Mononuclear cell (primary cell): ENCODE results near the gene IKZF3. TPM values are rescaled to one million over a fixed set of nuclear protein-coding genes. Genes with fewer than 3 reads are reported as not detected.

ENCODE experiments used
- H3K27me3 ChIP-seq: 2 replicates; pipeline ENCODE4 v1.6.0; 2011; ENCODE audit warnings: low read length, control low read depth; ENCODE audit not compliant: insufficient read depth
- H3K4me1 ChIP-seq: 2 replicates; pipeline ENCODE4 v1.5.1; 2011; ENCODE audit warnings: mild to moderate bottlenecking, low read length, control low read depth; ENCODE audit not compliant: insufficient read depth
- H3K4me3 ChIP-seq: 2 replicates; pipeline ENCODE4 v1.5.1; 2011; ENCODE audit warnings: mild to moderate bottlenecking, low read length, moderate library complexity
- H3K9me3 ChIP-seq: 2 replicates; pipeline ENCODE4 v1.5.1; 2011; ENCODE audit warnings: low read depth, mild to moderate bottlenecking, control low read depth, low read length
- total RNA-seq: library from RNA; depleted of rRNA; stranded (reverse); fragments of >200 nt; gene quantifications from one replicate; pipeline ENCODE4 v1.2.3, GENCODE V29; 2012

Gene IKZF3
- total RNA-seq, 1 donor: 47.5 TPM

- H3K9me3 ChIP-seq: peaks cover 12% of the 10 kb centered on the region
- no peak overlapping the region for H3K4me3 ChIP-seq
- peaks cover 2% of the 10 kb centered on the region for H3K4me1 ChIP-seq
- no peaks in the 10 kb centered on the region for H3K27me3 ChIP-seq
These were observed 25.3 kb downstream of the IKZF3 start for GRCh38 chr17:39838784-39839183.

- no peak overlapping the region for H3K4me3 ChIP-seq
- H3K4me1 ChIP-seq: no peaks in the 10 kb centered on the region
- peaks cover 12% of the 10 kb centered on the region for H3K9me3 ChIP-seq
- H3K27me3 ChIP-seq: no peaks in the 10 kb centered on the region
These were observed 26.1 kb downstream of the IKZF3 start for GRCh38 chr17:39838057-39838456.

- Histone ChIP-seq H3K4me1 (no peaks in the 10 kb centered on the region), H3K27me3 (no peaks in the 10 kb centered on the region), H3K9me3 (peaks cover 12% of the 10 kb centered on the region), H3K4me3 (no peak overlapping the region)
These were observed 28.0 kb downstream of the IKZF3 start for GRCh38 chr17:39836117-39836516.

GRCh38 chr17:39835038-39835786 lies 28.9 kb downstream of the IKZF3 start:
- H3K27me3 ChIP-seq: no peaks in the 10 kb centered on the region
- no peaks in the 10 kb centered on the region for H3K4me1 ChIP-seq
- H3K4me3 ChIP-seq: no peak overlapping the region

GRCh38 chr17:39834017-39834416 lies 30.1 kb downstream of the IKZF3 start:
- H3K4me1 ChIP-seq: no peaks in the 10 kb centered on the region
- no peaks in the 10 kb centered on the region for H3K27me3 ChIP-seq
- peaks cover 12% of the 10 kb centered on the region for H3K9me3 ChIP-seq
- H3K4me3 ChIP-seq: no peak overlapping the region

More at GRCh38 chr17:39835038-39835786, 28.9 kb downstream of the IKZF3 start:
- peaks cover 12% of the 10 kb centered on the region for H3K9me3 ChIP-seq

GRCh38 chr17:39831588-39831987 lies 32.5 kb downstream of the IKZF3 start:
- Histone ChIP-seq H3K4me1 (no peaks in the 10 kb centered on the region), H3K4me3 (no peak overlapping the region), H3K27me3 (no peaks in the 10 kb centered on the region), H3K9me3 (no peaks in the 10 kb centered on the region)

- Histone ChIP-seq H3K4me3 (no peak overlapping the region), H3K9me3 (peaks cover 8% of the 10 kb centered on the region), H3K4me1 (no peaks in the 10 kb centered on the region), H3K27me3 (no peaks in the 10 kb centered on the region)
These were observed 35.7 kb downstream of the IKZF3 start for GRCh38 chr17:39828443-39828842.

GRCh38 chr17:39826334-39826733 lies 37.8 kb downstream of the IKZF3 start:
- Histone ChIP-seq H3K4me1 (peaks cover 9% of the 10 kb centered on the region), H3K4me3 (no peak overlapping the region), H3K9me3 (peaks cover 10% of the 10 kb centered on the region)

GRCh38 chr17:39823407-39824054 lies 40.6 kb downstream of the IKZF3 start:
- Histone ChIP-seq H3K27me3 (no peaks in the 10 kb centered on the region), H3K4me3 (no peak overlapping the region), H3K4me1 (peaks cover 32% of the 10 kb centered on the region), H3K9me3 (peaks cover 10% of the 10 kb centered on the region)

More at GRCh38 chr17:39826334-39826733, 37.8 kb downstream of the IKZF3 start:
- no peaks in the 10 kb centered on the region for H3K27me3 ChIP-seq

GRCh38 chr17:39822051-39822451 lies 42.1 kb downstream of the IKZF3 start:
- H3K4me3 ChIP-seq: no peak overlapping the region
- peaks cover 36% of the 10 kb centered on the region for H3K4me1 ChIP-seq
- H3K9me3 ChIP-seq: peaks cover 10% of the 10 kb centered on the region
- H3K27me3 ChIP-seq: no peaks in the 10 kb centered on the region

- Histone ChIP-seq H3K4me3 (no peak overlapping the region), H3K4me1 (peaks cover 36% of the 10 kb centered on the region), H3K9me3 (peaks cover 10% of the 10 kb centered on the region), H3K27me3 (no peaks in the 10 kb centered on the region)
These were observed 43.1 kb downstream of the IKZF3 start for GRCh38 chr17:39820987-39821386.

GRCh38 chr17:39820541-39820940 lies 43.6 kb downstream of the IKZF3 start:
- Histone ChIP-seq H3K4me3 (no peak overlapping the region), H3K4me1 (peaks cover 36% of the 10 kb centered on the region), H3K9me3 (peaks cover 10% of the 10 kb centered on the region)

GRCh38 chr17:39818358-39819000 lies 45.6 kb downstream of the IKZF3 start:
- peaks cover 1% of the 10 kb centered on the region for H3K9me3 ChIP-seq
- H3K4me3 ChIP-seq: no peak overlapping the region
- H3K4me1 ChIP-seq: peaks cover 43% of the 10 kb centered on the region
- no peaks in the 10 kb centered on the region for H3K27me3 ChIP-seq

More at GRCh38 chr17:39820541-39820940, 43.6 kb downstream of the IKZF3 start:
- H3K27me3 ChIP-seq: no peaks in the 10 kb centered on the region

GRCh38 chr17:39816272-39816671 lies 47.8 kb downstream of the IKZF3 start:
- Histone ChIP-seq H3K27me3 (no peaks in the 10 kb centered on the region), H3K4me3 (no peak overlapping the region), H3K9me3 (no peaks in the 10 kb centered on the region), H3K4me1 (peaks cover 47% of the 10 kb centered on the region)

GRCh38 chr17:39814497-39814896 lies 49.6 kb downstream of the IKZF3 start:
- peaks cover 31% of the 10 kb centered on the region for H3K4me1 ChIP-seq
- H3K4me3 ChIP-seq: no peak overlapping the region
- no peaks in the 10 kb centered on the region for H3K9me3 ChIP-seq
- no peaks in the 10 kb centered on the region for H3K27me3 ChIP-seq
